Neural progenitor cell (in vitro differentiated cells): ENCODE results near the gene UROC1.

Experiments
- CTCF ChIP-seq: fragments of 200-600 bp; sonication (generic); IDR thresholded peaks from 2 replicates; pipeline ENCODE4 v1.5.1; 2017; ENCODE audit warnings: antibody characterized with exemption, mild to moderate bottlenecking
- EZH2 ChIP-seq: fragments of 200-600 bp; sonication (generic); IDR thresholded peaks from 2 replicates; pipeline ENCODE4 v1.6.1; 2017; ENCODE audit warnings: antibody characterized with exemption, mild to moderate bottlenecking, moderate library complexity
- EZH2phosphoT487 ChIP-seq: fragments of 200-600 bp; sonication (generic); IDR thresholded peaks from 2 replicates; pipeline ENCODE4 v1.6.1; 2017; ENCODE audit warnings: antibody characterized with exemption

DNA sequence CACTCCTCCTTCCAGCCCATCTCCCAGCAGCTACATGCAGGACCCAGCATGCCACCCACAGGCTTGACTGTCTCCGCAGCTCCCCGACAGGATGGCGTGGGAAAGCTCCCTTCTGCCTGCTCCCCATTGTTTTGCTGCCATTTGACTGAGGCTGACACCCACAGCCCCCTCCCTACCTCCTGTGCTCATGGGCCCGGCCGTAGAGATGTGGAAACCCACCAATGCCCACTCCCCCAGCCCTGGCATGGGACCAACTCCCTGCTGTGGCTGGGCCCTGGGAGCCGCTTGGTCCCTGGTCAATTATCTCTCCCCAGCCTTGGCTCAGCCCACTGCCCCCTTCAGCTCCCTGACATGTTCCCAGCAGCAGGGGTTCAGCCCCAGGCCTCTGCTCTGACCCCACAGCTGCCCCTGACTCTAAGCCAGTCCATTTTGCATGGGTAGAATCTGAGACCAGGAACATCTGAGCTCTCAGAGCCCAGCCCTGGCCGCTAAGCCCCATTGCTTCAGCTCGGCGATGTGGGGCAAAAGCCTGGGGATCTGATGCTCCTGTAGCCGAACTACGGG, 33.0 kb upstream of the UROC1 start:
- TF ChIP-seq EZH2phosphoT487 (no peak), EZH2 (no peak), CTCF (no peak)
